HEK293 (cell line): ENCODE measurements around the gene PUM2.
A peak's percentile ranks its signal among the peaks of the same experiment; 100 is the strongest.

Experiments used
- CTCF ChIA-PET: fragments of 350-600 bp; formaldehyde crosslinking; extraction: SDS; loops from one replicate; lab custom pipeline; 2021; ENCODE audit warnings: antibody characterized with exemption; lab: Yijun Ruan, JAX
- POLR2A ChIA-PET: fragments of 300-600 bp; formaldehyde crosslinking; extraction: SDS; loops from one replicate; lab custom pipeline; 2020; ENCODE audit warnings: antibody characterized with exemption, inconsistent platforms; lab: Yijun Ruan, JAX
- H3K27ac ChIP-seq: fragments of 200-500 bp; sonication (Bioruptor generic); 2 replicates; pipeline ENCODE4 v1.5.1; 2014; ENCODE audit warnings: low read depth, low read length, control low read depth, inconsistent platforms; ENCODE audit errors: extremely low read depth
- H3K36me3 ChIP-seq, 2 experiments: fragments of 200-500 bp in 1 of 2; sonication (Bioruptor generic) in 1 of 2; 1 replicate in 1 of 2; 2 replicates in 1 of 2; pipeline ENCODE4 v1.5.1; 2014 to 2017; ENCODE audit warnings: inconsistent platforms in 2 of 2, low read length in 2 of 2; ENCODE audit not compliant: control insufficient read depth in 2 of 2, insufficient read depth in 1 of 2
- H3K4me1 ChIP-seq: fragments of 200-500 bp; sonication (Bioruptor generic); 2 replicates; pipeline ENCODE4 v1.5.1; 2014; ENCODE audit warnings: mild to moderate bottlenecking, low read length, inconsistent platforms; ENCODE audit not compliant: control insufficient read depth, insufficient read depth
- H3K4me3 ChIP-seq: 2 replicates; pipeline ENCODE4 v1.5.1; 2011; ENCODE audit warnings: low read depth, mild to moderate bottlenecking, control low read depth, low read length, moderate library complexity
- H3K9me3 ChIP-seq: fragments of 200-500 bp; sonication (Bioruptor generic); 2 replicates; pipeline ENCODE4 v1.5.1; 2014; ENCODE audit warnings: low read depth, low read length, inconsistent platforms; ENCODE audit not compliant: control insufficient read depth, insufficient read depth
- GFI1B ChIP-seq: fragments of 450-650 bp; formaldehyde crosslinking; IDR thresholded peaks from 2 replicates; pipeline ENCODE4 v1.5.1; 2016; ENCODE audit warnings: missing biosample characterization, missing genetic modification characterization
- GLI4 ChIP-seq: fragments of 450-650 bp; formaldehyde crosslinking; IDR thresholded peaks from 2 replicates; pipeline ENCODE4 v1.5.1; 2016; ENCODE audit warnings: missing biosample characterization, missing genetic modification characterization
- HOXD13 ChIP-seq: sonication (generic); formaldehyde crosslinking; IDR thresholded peaks from 2 replicates; pipeline ENCODE4 v1.8.0; 2022; ENCODE audit warnings: missing genetic modification reagents, borderline replicate concordance
- MZF1 ChIP-seq: fragments of 450-650 bp; formaldehyde crosslinking; IDR thresholded peaks from 2 replicates; pipeline ENCODE4 v1.5.1; 2017; ENCODE audit warnings: missing biosample characterization, missing genetic modification characterization, borderline replicate concordance
- TSHZ1 ChIP-seq: fragments of 450-650 bp; formaldehyde crosslinking; IDR thresholded peaks from 2 replicates; pipeline ENCODE4 v1.5.1; 2016; ENCODE audit warnings: missing biosample characterization, missing genetic modification characterization, borderline replicate concordance
- ZBTB1 ChIP-seq: fragments of 450-650 bp; formaldehyde crosslinking; IDR thresholded peaks from 2 replicates; pipeline ENCODE4 v1.5.1; 2016; ENCODE audit warnings: missing biosample characterization, missing genetic modification characterization
- ZBTB17 ChIP-seq: fragments of 450-650 bp; formaldehyde crosslinking; IDR thresholded peaks from 2 replicates; pipeline ENCODE4 v1.5.1; 2016; ENCODE audit warnings: missing biosample characterization, missing genetic modification characterization
- ZBTB8A ChIP-seq: fragments of 450-650 bp; formaldehyde crosslinking; IDR thresholded peaks from 2 replicates; pipeline ENCODE4 v1.5.1; 2016; ENCODE audit warnings: missing biosample characterization, missing genetic modification characterization
- ZNF16 ChIP-seq: fragments of 450-650 bp; formaldehyde crosslinking; IDR thresholded peaks from 2 replicates; pipeline ENCODE4 v1.5.1; 2016; ENCODE audit warnings: low read depth, missing biosample characterization, missing genetic modification characterization
- ZNF404 ChIP-seq: fragments of 450-650 bp; formaldehyde crosslinking; IDR thresholded peaks from 2 replicates; pipeline ENCODE4 v1.5.1; 2017; ENCODE audit warnings: missing biosample characterization, missing genetic modification characterization
- ZNF488 ChIP-seq: fragments of 450-650 bp; formaldehyde crosslinking; IDR thresholded peaks from 2 replicates; pipeline ENCODE4 v1.5.1; 2016; ENCODE audit warnings: missing biosample characterization, missing genetic modification characterization
- ZNF558 ChIP-seq: fragments of 450-650 bp; formaldehyde crosslinking; IDR thresholded peaks from 2 replicates; pipeline ENCODE4 v1.5.1; 2016; ENCODE audit warnings: missing biosample characterization, missing genetic modification characterization
- ZNF571 ChIP-seq: fragments of 450-650 bp; formaldehyde crosslinking; IDR thresholded peaks from 2 replicates; pipeline ENCODE4 v1.5.0; 2017; ENCODE audit warnings: missing biosample characterization, missing genetic modification characterization
- ZNF645 ChIP-seq: fragments of 450-650 bp; formaldehyde crosslinking; IDR thresholded peaks from 2 replicates; pipeline ENCODE4; 2016; ENCODE audit warnings: missing biosample characterization, missing genetic modification characterization
- ZNF701 ChIP-seq: fragments of 450-650 bp; formaldehyde crosslinking; IDR thresholded peaks from 2 replicates; pipeline ENCODE4 v1.5.1; 2016; ENCODE audit warnings: missing biosample characterization, missing genetic modification characterization
- ZNF768 ChIP-seq: fragments of 450-650 bp; formaldehyde crosslinking; IDR thresholded peaks from 2 replicates; pipeline ENCODE4 v1.5.1; 2018; ENCODE audit warnings: missing biosample characterization, mild to moderate bottlenecking, missing genetic modification characterization
- ZNF792 ChIP-seq: fragments of 450-650 bp; formaldehyde crosslinking; IDR thresholded peaks from 2 replicates; pipeline ENCODE4 v1.5.1; 2016; ENCODE audit warnings: missing biosample characterization, missing genetic modification characterization
- ZSCAN23 ChIP-seq: fragments of 450-650 bp; formaldehyde crosslinking; IDR thresholded peaks from 2 replicates; pipeline ENCODE4 v1.5.1; 2016; ENCODE audit warnings: missing biosample characterization, missing genetic modification characterization
- ZSCAN4 ChIP-seq: fragments of 450-650 bp; formaldehyde crosslinking; IDR thresholded peaks from 2 replicates; pipeline ENCODE4 v1.5.1; 2017; ENCODE audit warnings: missing biosample characterization, missing genetic modification characterization

The PUM2 gene

GRCh38 chr2:20219763-20220380 lies 130.8 kb downstream of the PUM2 start:
- ChIA-PET POLR2A (interaction anchor here (1.0 kb wide), 1 partner anchor 35 kb away, joined by 3 read pairs; no protein-coding TSS in a partner anchor), CTCF (interaction anchor here (0.6 to 1.0 kb wide), 2 partner anchors 12 to 165 kb away, joined by 3 read pairs; no protein-coding TSS in a partner anchor)
- Histone ChIP-seq H3K9me3 (no peaks in the 10 kb centered on the region), H3K4me3 (no peak overlapping the region), H3K4me1 (peaks cover 14% of the 10 kb centered on the region), H3K27ac (no peak overlapping the region), H3K36me3 (peaks cover 0 to 23% of the 10 kb centered on the region in 2 experiments; a peak in 2 of 3 replicates)
- TF ChIP-seq MZF1 = no peak
- TF ChIP-seq ZNF558 (tag by site-specific recombination) = no peak
- no peak for TF ChIP-seq GLI4 (tag by site-specific recombination)
- TF ChIP-seq ZSCAN23 (tag by site-specific recombination) = no peak
- TF ChIP-seq ZNF701 (tag by site-specific recombination) = no peak
- no peak for TF ChIP-seq ZNF792 (tag by site-specific recombination)
- TF ChIP-seq ZBTB8A (tag by site-specific recombination) = 0 out of 2 replicates have a peak, but pooled peaks have one; percentile 20
- TF ChIP-seq ZBTB17 (tag by site-specific recombination) = no peak

- H3K4me3 ChIP-seq = no peak overlapping the region
- H3K27ac ChIP-seq = no peak overlapping the region
- H3K9me3 ChIP-seq = no peaks in the 10 kb centered on the region
- ChIA-PET CTCF (no interaction called here), POLR2A (no interaction called here)
- H3K4me1 ChIP-seq = peaks cover 17% of the 10 kb centered on the region
- peak; percentile 97 for TF ChIP-seq ZSCAN4 (tag by site-specific recombination)
- TF ChIP-seq GFI1B (tag by site-specific recombination) = no peak
- H3K36me3 ChIP-seq = peaks cover 0 to 23% of the 10 kb centered on the region in 2 experiments; a peak in 2 of 3 replicates
Observed at GRCh38 chr2:20218331-20219320, 132.0 kb downstream of the PUM2 start.

GRCh38 chr2:20217041-20217970 lies 133.3 kb downstream of the PUM2 start:
- H3K4me3 ChIP-seq = no peak overlapping the region
- peaks cover 0 to 23% of the 10 kb centered on the region in 2 experiments; a peak in 2 of 3 replicates for H3K36me3 ChIP-seq
- POLR2A ChIA-PET = interaction anchor here (0.6 kb wide), 1 partner anchor 110 kb away, joined by 5 read pairs; no protein-coding TSS in a partner anchor
- H3K4me1 ChIP-seq = peaks cover 18% of the 10 kb centered on the region
- no peak overlapping the region for H3K27ac ChIP-seq
- no peaks in the 10 kb centered on the region for H3K9me3 ChIP-seq
- CTCF ChIA-PET = no interaction called here
- no peak for TF ChIP-seq ZNF404
- TF ChIP-seq ZNF16 = no peak
- no peak for TF ChIP-seq TSHZ1
- TF ChIP-seq ZNF488 = no peak
- TF ChIP-seq ZBTB1 (tag by site-specific recombination) = no peak
- no peak for TF ChIP-seq ZNF645 (tag by site-specific recombination)
- no peak for TF ChIP-seq ZNF571 (tag by site-specific recombination)
- TF ChIP-seq ZSCAN4 (tag by site-specific recombination) = no peak
- no peak for TF ChIP-seq HOXD13 (CRISPR knock-in tag)
- no peak for TF ChIP-seq ZNF768
